H1 (cell line): ENCODE measurements around the gene DCP1B.

ENCODE experiments used
- CTCF ChIP-seq, 3 experiments: IDR thresholded peaks; 1 replicate in 2 of 3; 2 replicates in 1 of 3; pipeline versions ENCODE4 v1.5.1 to v1.6.1; 2011; ENCODE audit warnings: low read length in 3 of 3, mild to moderate bottlenecking in 3 of 3, inconsistent platforms in 2 of 3, low read depth in 1 of 3, moderate library complexity in 1 of 3; ENCODE audit not compliant: insufficient read depth in 1 of 3; ENCODE audit errors: control extremely low read depth in 1 of 3
- EZH2 ChIP-seq: fragments of 200-600 bp; sonication (generic); IDR thresholded peaks from 2 replicates; pipeline ENCODE4 v1.7.1; 2012; ENCODE audit warnings: low read depth, mild to moderate bottlenecking, moderate library complexity, low read length, inconsistent platforms; ENCODE audit not compliant: severe bottlenecking
- MAFK ChIP-seq: IDR thresholded peaks from 2 replicates; pipeline ENCODE4 v1.6.1; 2012; ENCODE audit warnings: low read depth, mild to moderate bottlenecking, improper control_type of control experiment, low read length
- POLR2A ChIP-seq, 2 experiments: IDR thresholded peaks; 1 replicate in 1 of 2; 2 replicates in 1 of 2; pipeline ENCODE4 v1.6.1; 2011; ENCODE audit warnings: low read depth in 2 of 2, low read length in 2 of 2, mild to moderate bottlenecking in 2 of 2; ENCODE audit errors: control extremely low read depth in 1 of 2
- SP1 ChIP-seq: IDR thresholded peaks from 2 replicates; pipeline ENCODE4 v1.6.1; 2011; ENCODE audit warnings: low read depth, low read length
- SUZ12 ChIP-seq: fragments of 200-600 bp; sonication (generic); IDR thresholded peaks from 2 replicates; pipeline ENCODE4 v1.6.1; 2012; ENCODE audit warnings: mild to moderate bottlenecking, inconsistent platforms, low read length, moderate library complexity, mixed read lengths
- TBP ChIP-seq: IDR thresholded peaks from 2 replicates; pipeline ENCODE4 v1.6.1; 2011; ENCODE audit warnings: low read depth, low read length, improper control_type of control experiment
- YY1 ChIP-seq: IDR thresholded peaks from 2 replicates; pipeline ENCODE4 v1.6.1; 2011; ENCODE audit warnings: low read depth, mild to moderate bottlenecking, low read length

DNA sequence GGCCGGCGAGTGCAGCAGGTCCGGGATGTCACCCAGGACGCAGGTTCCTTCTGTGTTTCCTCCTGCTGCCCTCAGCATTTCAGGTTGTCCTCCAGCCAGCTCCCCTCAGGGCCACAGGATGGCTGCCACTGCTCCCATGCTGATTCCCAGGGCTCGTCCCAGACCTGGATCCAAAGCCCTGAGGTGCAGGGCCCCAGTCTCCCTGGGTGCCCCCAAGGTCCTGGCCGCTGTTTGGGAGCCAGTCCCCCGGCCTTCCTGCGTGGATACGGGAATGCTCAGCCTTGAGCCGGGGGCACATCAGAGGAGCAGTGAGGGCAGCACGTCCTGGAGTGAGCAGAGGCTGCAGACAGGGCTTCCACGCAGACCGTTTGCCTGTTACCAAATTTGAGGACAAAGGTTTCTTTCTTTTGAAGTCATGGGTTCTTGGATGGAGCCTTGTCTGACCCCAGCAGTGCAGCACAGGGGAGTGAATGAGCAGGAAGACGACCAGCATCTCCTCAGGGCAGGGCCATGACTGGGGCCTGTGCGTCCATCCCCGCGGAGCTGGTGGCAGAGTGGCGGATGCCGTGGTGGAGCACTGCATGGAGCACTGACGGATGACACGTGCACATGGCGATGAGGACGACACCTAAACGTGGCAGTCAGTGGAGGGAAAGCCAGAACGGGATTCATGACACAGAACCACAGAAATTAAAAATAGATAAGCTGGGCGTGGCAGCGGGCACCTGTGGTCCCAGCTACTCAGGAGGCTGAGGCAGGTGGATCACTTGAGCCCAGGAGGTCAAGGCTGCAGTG is 73.3 kb downstream of the DCP1B start:
- TF ChIP-seq EZH2 = no peak
- no peak for TF ChIP-seq CTCF (IDR thresholded peaks at IDR 0.05; ENCODE audit: control extremely low read depth in 1 of 3, insufficient read depth in 1 of 3, low read depth in 1 of 3, low read length in 3 of 3)
- no peak for TF ChIP-seq TBP
- no peak for TF ChIP-seq SUZ12
- TF ChIP-seq MAFK = no peak
- TF ChIP-seq POLR2A (IDR thresholded peaks at IDR 0.05; ENCODE audit: control extremely low read depth in 1 of 2, low read depth in 2 of 2, low read length in 2 of 2) = no peak
- no peak for TF ChIP-seq YY1
- TF ChIP-seq SP1 = no peak
